Body of pancreas (tissue), 4 donors: Measurements from ENCODE around the gene MATN1.

Experiments used
- POLR2A ChIP-seq, 3 donors: fragments of 450-650 bp; IDR thresholded peaks; one replicate each; pipeline ENCODE4 v1.6.1; 2016; ENCODE audit warnings: antibody characterized with exemption in 3 of 3, mild to moderate bottlenecking in 2 of 3
- TF ChIP-seq, protein P1 (sequence below), 7 experiments: fragments of 450-650 bp in 4 of 7; fragments of 200-600 bp in 3 of 7; sonication (generic) in 3 of 7; IDR thresholded peaks; one replicate each; pipeline ENCODE4 v1.5.1; 2016 to 2019; ENCODE audit warnings: antibody characterized with exemption in 7 of 7

DNA sequence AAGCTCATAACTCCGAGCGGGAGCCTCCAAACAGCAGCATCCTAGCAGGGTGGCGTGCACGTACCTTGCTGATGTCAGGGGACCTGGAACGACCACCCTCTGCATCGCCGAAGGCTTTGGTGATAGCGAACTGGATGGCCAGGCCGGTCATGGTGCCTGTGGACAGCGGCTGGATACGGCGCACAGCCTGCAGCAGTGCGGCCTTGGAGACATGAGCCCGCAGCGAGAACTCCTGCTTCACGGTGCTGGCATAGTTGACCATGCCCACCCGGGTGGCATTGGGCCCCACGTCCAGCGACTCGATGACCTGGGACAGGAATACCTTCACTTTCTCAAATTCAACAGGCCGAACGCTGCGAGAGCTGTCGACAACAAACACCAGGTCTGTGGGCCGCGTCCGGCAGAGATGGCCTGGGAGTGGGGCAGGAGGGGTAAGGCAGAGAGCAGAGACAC, 2.0 kb downstream of the MATN1 start:
- TF ChIP-seq, protein P1, sequence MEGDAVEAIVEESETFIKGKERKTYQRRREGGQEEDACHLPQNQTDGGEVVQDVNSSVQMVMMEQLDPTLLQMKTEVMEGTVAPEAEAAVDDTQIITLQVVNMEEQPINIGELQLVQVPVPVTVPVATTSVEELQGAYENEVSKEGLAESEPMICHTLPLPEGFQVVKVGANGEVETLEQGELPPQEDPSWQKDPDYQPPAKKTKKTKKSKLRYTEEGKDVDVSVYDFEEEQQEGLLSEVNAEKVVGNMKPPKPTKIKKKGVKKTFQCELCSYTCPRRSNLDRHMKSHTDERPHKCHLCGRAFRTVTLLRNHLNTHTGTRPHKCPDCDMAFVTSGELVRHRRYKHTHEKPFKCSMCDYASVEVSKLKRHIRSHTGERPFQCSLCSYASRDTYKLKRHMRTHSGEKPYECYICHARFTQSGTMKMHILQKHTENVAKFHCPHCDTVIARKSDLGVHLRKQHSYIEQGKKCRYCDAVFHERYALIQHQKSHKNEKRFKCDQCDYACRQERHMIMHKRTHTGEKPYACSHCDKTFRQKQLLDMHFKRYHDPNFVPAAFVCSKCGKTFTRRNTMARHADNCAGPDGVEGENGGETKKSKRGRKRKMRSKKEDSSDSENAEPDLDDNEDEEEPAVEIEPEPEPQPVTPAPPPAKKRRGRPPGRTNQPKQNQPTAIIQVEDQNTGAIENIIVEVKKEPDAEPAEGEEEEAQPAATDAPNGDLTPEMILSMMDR (IDR thresholded peaks at IDR 0.05) = no peak
- TF ChIP-seq POLR2A (IDR thresholded peaks at IDR 0.05) = no peak
